Stomach smooth muscle (tissue), 2 donors: ENCODE results near the gene PIM1.
"Not testable (repeated sequence)": the region's sequence is repeated elsewhere in the genome, so short reads cannot be mapped to it uniquely, and the experiment has no call there.

Experiments
- H3K27ac ChIP-seq: one replicate; pipeline ENCODE4 v1.7.0; 2013; ENCODE audit warnings: mild to moderate bottlenecking, low read length, inconsistent platforms
- H3K27me3 ChIP-seq, 2 donors: one replicate each; pipeline ENCODE4 v1.7.0; 2013; ENCODE audit warnings: low read length in 2 of 2; ENCODE audit not compliant: insufficient read depth in 2 of 2, control insufficient read depth in 1 of 2
- H3K36me3 ChIP-seq, 2 donors: one replicate each; pipeline ENCODE4 v1.7.0; 2013; ENCODE audit warnings: low read length in 2 of 2; ENCODE audit not compliant: control insufficient read depth in 2 of 2, insufficient read depth in 2 of 2
- H3K4me1 ChIP-seq: one replicate; pipeline ENCODE4 v1.7.0; 2013; ENCODE audit warnings: low read length; ENCODE audit not compliant: control insufficient read depth, insufficient read depth
- H3K4me3 ChIP-seq, 2 donors: one replicate each; pipeline ENCODE4 v1.7.0; 2013; ENCODE audit warnings: low read length in 2 of 2
- H3K9ac ChIP-seq, 2 donors: one replicate each; pipeline ENCODE4 v1.7.0; 2013; ENCODE audit warnings: low read length in 2 of 2, mild to moderate bottlenecking in 1 of 2
- H3K9me3 ChIP-seq, 2 donors: one replicate each; pipeline ENCODE4 v1.7.0; 2013; ENCODE audit warnings: low read length in 2 of 2; ENCODE audit not compliant: control insufficient read depth in 2 of 2
- donor health status: healthy.
- donor health status: Pancreatic carcinoma.

Gene PIM1

GRCh38 chr6:37173493-37174195, 3.7 kb downstream of the PIM1 start:
- no peaks in the 10 kb centered on the region for H3K9me3 ChIP-seq
- H3K27ac ChIP-seq, result no peak overlapping the region
- H3K4me3 ChIP-seq, result no peak overlapping the region
- H3K9ac ChIP-seq, result peak overlapping the region in 1 of 2 donors; percentile 23
- peaks cover 33% of the 10 kb centered on the region for H3K4me1 ChIP-seq
- H3K36me3 ChIP-seq, result peaks cover 24 to 26% of the 10 kb centered on the region in 2 donors
- H3K27me3 ChIP-seq, result no peaks in the 10 kb centered on the region

- no peak overlapping the region for H3K9ac ChIP-seq
- peaks cover 24 to 26% of the 10 kb centered on the region in 2 donors for H3K36me3 ChIP-seq
- no peaks in the 10 kb centered on the region for H3K9me3 ChIP-seq
- peaks cover 29% of the 10 kb centered on the region for H3K4me1 ChIP-seq
- no peak overlapping the region for H3K4me3 ChIP-seq
- no peaks in the 10 kb centered on the region for H3K27me3 ChIP-seq
- no peak overlapping the region for H3K27ac ChIP-seq
These were observed 4.2 kb downstream of the PIM1 start for GRCh38 chr6:37174196-37174514.

GRCh38 chr6:37174515-37175331, 4.8 kb downstream of the PIM1 start:
- no peaks in the 10 kb centered on the region for H3K27me3 ChIP-seq
- no peak overlapping the region for H3K27ac ChIP-seq
- no peaks in the 10 kb centered on the region for H3K9me3 ChIP-seq
- no peak overlapping the region for H3K4me3 ChIP-seq
- no peak overlapping the region for H3K9ac ChIP-seq
- H3K36me3 ChIP-seq, result peaks cover 24 to 26% of the 10 kb centered on the region in 2 donors
- H3K4me1 ChIP-seq, result peaks cover 29% of the 10 kb centered on the region

GRCh38 chr6:37175332-37176267, 5.6 kb downstream of the PIM1 start:
- Histone ChIP-seq H3K36me3 (peaks cover 24 to 26% of the 10 kb centered on the region in 2 donors), H3K27me3 (no peaks in the 10 kb centered on the region), H3K9me3 (no peaks in the 10 kb centered on the region), H3K9ac (no peak overlapping the region), H3K27ac (no peak overlapping the region), H3K4me3 (no peak overlapping the region), H3K4me1 (peaks cover 24% of the 10 kb centered on the region)

- Histone ChIP-seq H3K4me1 (peaks cover 16% of the 10 kb centered on the region), H3K4me3 (no peak overlapping the region), H3K9me3 (no peaks in the 10 kb centered on the region), H3K9ac (no peak overlapping the region), H3K27ac (no peak overlapping the region), H3K36me3 (peaks cover 24 to 26% of the 10 kb centered on the region in 2 donors), H3K27me3 (no peaks in the 10 kb centered on the region)
These were observed 6.5 kb downstream of the PIM1 start for GRCh38 chr6:37176268-37177076.

GRCh38 chr6:37177077-37177934, 7.4 kb downstream of the PIM1 start:
- H3K36me3 ChIP-seq, result peaks cover 24 to 26% of the 10 kb centered on the region in 2 donors
- H3K27me3 ChIP-seq, result no peaks in the 10 kb centered on the region
- no peaks in the 10 kb centered on the region for H3K9me3 ChIP-seq
- H3K4me1 ChIP-seq, result peaks cover 11% of the 10 kb centered on the region
- no peak overlapping the region for H3K27ac ChIP-seq
- H3K4me3 ChIP-seq, result no peak overlapping the region
- no peak overlapping the region for H3K9ac ChIP-seq

GRCh38 chr6:37177935-37178517, 8.1 kb downstream of the PIM1 start:
- Histone ChIP-seq H3K36me3 (peaks cover 22% of the 10 kb centered on the region in 2 donors), H3K27me3 (no peaks in the 10 kb centered on the region), H3K9me3 (no peaks in the 10 kb centered on the region), H3K4me3 (no peak overlapping the region), H3K4me1 (peaks cover 4% of the 10 kb centered on the region), H3K27ac (no peak overlapping the region), H3K9ac (no peak overlapping the region)

GRCh38 chr6:37180075-37180474, 10.1 kb downstream of the PIM1 start:
- no peak overlapping the region for H3K4me3 ChIP-seq
- no peak overlapping the region for H3K9ac ChIP-seq
- no peaks in the 10 kb centered on the region for H3K27me3 ChIP-seq
- peaks cover 3 to 6% of the 10 kb centered on the region in 2 donors for H3K36me3 ChIP-seq
- H3K27ac ChIP-seq, result no peak overlapping the region
- no peaks in the 10 kb centered on the region for H3K4me1 ChIP-seq
- no peaks in the 10 kb centered on the region for H3K9me3 ChIP-seq

- H3K4me3 ChIP-seq, H3K9ac ChIP-seq, H3K4me1 ChIP-seq, H3K27me3 ChIP-seq, H3K9me3 ChIP-seq, H3K36me3 ChIP-seq, H3K27ac ChIP-seq: not testable (repeated sequence)
These were observed 10.7 kb downstream of the PIM1 start for GRCh38 chr6:37180610-37181009.
